Liver (tissue), 3 donors: Measurements from ENCODE around the gene TSSK2.

Experiments
- ATF3 ChIP-seq: IDR thresholded peaks from 2 replicates; pipeline ENCODE4 v1.6.1; 2016; ENCODE audit warnings: antibody characterized with exemption
- CTCF ChIP-seq: fragments of 150-350 bp; IDR thresholded peaks from 2 replicates; pipeline ENCODE4 v1.5.1; 2017; ENCODE audit warnings: improper control_type of control experiment, low read depth, low read length; ENCODE audit not compliant: missing input control
- GABPA ChIP-seq, 2 donors: IDR thresholded peaks in 1 of 2; conservative IDR thresholded peaks in 1 of 2; 2 replicates each; pipeline ENCODE4 v1.6.1; 2016; ENCODE audit warnings: antibody characterized with exemption in 2 of 2, mild to moderate bottlenecking in 1 of 2, moderate library complexity in 1 of 2
- JUND ChIP-seq, 2 donors: IDR thresholded peaks; 2 replicates each; pipeline ENCODE4 v1.6.1; 2016; ENCODE audit warnings: antibody characterized with exemption in 2 of 2
- MAX ChIP-seq: IDR thresholded peaks from 2 replicates; pipeline ENCODE4 v1.6.1; 2016; ENCODE audit warnings: antibody characterized with exemption
- SP1 ChIP-seq: IDR thresholded peaks from 2 replicates; pipeline ENCODE4 v1.6.1; 2018; ENCODE audit warnings: antibody characterized with exemption, mild to moderate bottlenecking
- TAF1 ChIP-seq: conservative IDR thresholded peaks from 2 replicates; pipeline ENCODE4 v1.6.1; 2016; ENCODE audit warnings: antibody characterized with exemption, mild to moderate bottlenecking
- donor health status: healthy.
- donor health status: healthy.

- TF ChIP-seq CTCF = no peak
- no peak for TF ChIP-seq TAF1
- TF ChIP-seq JUND (IDR thresholded peaks at IDR 0.05) = no peak
- TF ChIP-seq GABPA (IDR thresholded peaks at IDR 0.05 in 1 of 2, conservative IDR thresholded peaks at IDR 0.05 in 1 of 2) = no peak
- TF ChIP-seq MAX = no peak
- TF ChIP-seq SP1 = no peak
- no peak for TF ChIP-seq ATF3
Observed at GRCh38 chr22:19134874-19135273, 3.8 kb downstream of the TSSK2 start.
